HG03103 (cell line): ENCODE data around the gene DCST2.
A peak's percentile ranks its signal among the peaks of the same experiment; 100 is the strongest.

Source experiments
- ATAC-seq: cut with Tn5 transposase; IDR thresholded peaks from one replicate; pipeline ENCODE4 v1.9.1; 2021; ENCODE audit warnings: low read depth; ENCODE audit not compliant: unreplicated experiment

DCST2 gene

GRCh38 chr1:155012026-155012546, 21.5 kb downstream of the DCST2 start:
- ATAC-seq: no peak

GRCh38 chr1:155011437-155012025, 22.1 kb downstream of the DCST2 start:
- ATAC-seq: no peak

GRCh38 chr1:155011004-155011416, 22.6 kb downstream of the DCST2 start:
- ATAC-seq: no peak

GRCh38 chr1:155010211-155010918, 23.2 kb downstream of the DCST2 start:
- ATAC-seq: no peak

- no peak for ATAC-seq
Observed at GRCh38 chr1:155009742-155010141, 23.8 kb downstream of the DCST2 start.

- ATAC-seq: no peak
Observed at GRCh38 chr1:155009221-155009711, 24.3 kb downstream of the DCST2 start.

- no peak for ATAC-seq
Observed at GRCh38 chr1:155008015-155008941, 25.3 kb downstream of the DCST2 start.

GRCh38 chr1:155007251-155007828, 26.2 kb downstream of the DCST2 start:
- no peak for ATAC-seq

GRCh38 chr1:155006601-155007101, 26.9 kb downstream of the DCST2 start:
- no peak for ATAC-seq

- no peak for ATAC-seq
Observed at GRCh38 chr1:155005076-155006011, 28.2 kb downstream of the DCST2 start.

GRCh38 chr1:155004352-155005075, 29.1 kb downstream of the DCST2 start:
- ATAC-seq: no peak

GRCh38 chr1:155003766-155004351, 29.7 kb downstream of the DCST2 start:
- no peak for ATAC-seq

GRCh38 chr1:155003227-155003765, 30.3 kb downstream of the DCST2 start:
- no peak for ATAC-seq

GRCh38 chr1:155002464-155003226, 30.9 kb downstream of the DCST2 start, which contains the start of gene ZBTB7B:
ZBTB7B (plus strand) TSS chr1:155002802; CDS start chr1:155014661, 11,859 bp downstream.
- no peak for ATAC-seq

- ATAC-seq: peak; percentile 50
Observed at GRCh38 chr1:155001675-155002463, 31.7 kb downstream of the DCST2 start.

- ATAC-seq: peak; percentile 16
Observed at GRCh38 chr1:155001425-155001674, 32.2 kb downstream of the DCST2 start.
